Endothelial cell (in vitro differentiated cells): Measurements from ENCODE around the gene PISD. TPM values are rescaled to one million over a fixed set of nuclear protein-coding genes. Genes with fewer than 3 reads are reported as not detected.

Source experiments
- DNase-seq: peaks from one replicate; pipeline ENCODE4 v3.0.0; 2021; ENCODE audit warnings: low spot score
- H3K27ac Mint-ChIP-seq: one replicate; pipeline ENCODE4 v1.8.0; 2021; ENCODE audit warnings: mixed read lengths, inconsistent platforms; ENCODE audit not compliant: unreplicated experiment
- H3K27me3 Mint-ChIP-seq: one replicate; pipeline ENCODE4 v1.8.0; 2021; ENCODE audit warnings: mild to moderate bottlenecking, moderate library complexity, mixed read lengths, inconsistent platforms; ENCODE audit not compliant: unreplicated experiment
- H3K36me3 Mint-ChIP-seq: one replicate; pipeline ENCODE4 v1.8.0; 2021; ENCODE audit warnings: mild to moderate bottlenecking, low read depth, mixed read lengths, inconsistent platforms; ENCODE audit not compliant: unreplicated experiment
- H3K4me1 Mint-ChIP-seq: one replicate; pipeline ENCODE4 v1.8.0; 2021; ENCODE audit warnings: mild to moderate bottlenecking, mixed read lengths, inconsistent platforms; ENCODE audit not compliant: unreplicated experiment
- H3K4me3 Mint-ChIP-seq: one replicate; pipeline ENCODE4 v1.8.0; 2021; ENCODE audit warnings: mild to moderate bottlenecking, mixed read lengths, inconsistent platforms; ENCODE audit not compliant: unreplicated experiment
- H3K9me3 Mint-ChIP-seq: one replicate; pipeline ENCODE4 v1.8.0; 2021; ENCODE audit warnings: mixed read lengths, inconsistent platforms; ENCODE audit not compliant: unreplicated experiment
- CTCF ChIP-seq: fragments of 200-600 bp; sonication (generic); IDR thresholded peaks from one replicate; pipeline ENCODE4 v1.5.0; 2021; ENCODE audit warnings: antibody characterized with exemption; ENCODE audit not compliant: unreplicated experiment
- total RNA-seq: library from RNA; stranded (reverse); fragmentation: NEBNext Ultra II Directional; extraction: Animal tissue kit (Norgen Biotek cat#: 25700); gene quantifications from one replicate; pipeline ENCODE4 v1.2.1, GENCODE V29; 2021; ENCODE audit not compliant: unreplicated experiment

Gene PISD
- total RNA-seq, 1 donor from 2014 or later: 53.0 TPM

- H3K4me3 Mint-ChIP-seq: no peak overlapping the region
- H3K27ac Mint-ChIP-seq: no peak overlapping the region
- TF ChIP-seq CTCF: no peak
- H3K27me3 Mint-ChIP-seq: no peaks in the 10 kb centered on the region
- peaks cover 4% of the 10 kb centered on the region for H3K36me3 Mint-ChIP-seq
- H3K9me3 Mint-ChIP-seq: no peaks in the 10 kb centered on the region
- H3K4me1 Mint-ChIP-seq: no peaks in the 10 kb centered on the region
- no peak for DNase-seq
Measured at GRCh38 chr22:31647066-31647465, 14.9 kb downstream of the PISD start.

- Mint-ChIP-seq H3K27ac (no peak overlapping the region), H3K4me1 (no peaks in the 10 kb centered on the region), H3K9me3 (no peaks in the 10 kb centered on the region), H3K36me3 (peaks cover 4% of the 10 kb centered on the region), H3K4me3 (no peak overlapping the region), H3K27me3 (no peaks in the 10 kb centered on the region)
- no peak for DNase-seq
- no peak for TF ChIP-seq CTCF
Measured at GRCh38 chr22:31646186-31647019, 15.6 kb downstream of the PISD start.

- no peaks in the 10 kb centered on the region for H3K9me3 Mint-ChIP-seq
- no peaks in the 10 kb centered on the region for H3K27me3 Mint-ChIP-seq
- peak overlapping the region; percentile 20 for H3K27ac Mint-ChIP-seq
- H3K36me3 Mint-ChIP-seq: peaks cover 6% of the 10 kb centered on the region
- TF ChIP-seq CTCF: no peak
- no peak for DNase-seq
- H3K4me3 Mint-ChIP-seq: no peak overlapping the region
- H3K4me1 Mint-ChIP-seq: no peaks in the 10 kb centered on the region
Measured at GRCh38 chr22:31639436-31640039, 22.5 kb downstream of the PISD start.

GRCh38 chr22:31637891-31638618, 24.0 kb downstream of the PISD start:
- H3K27me3 Mint-ChIP-seq: no peaks in the 10 kb centered on the region
- no peak overlapping the region for H3K4me3 Mint-ChIP-seq
- DNase-seq: no peak
- H3K36me3 Mint-ChIP-seq: peaks cover 4% of the 10 kb centered on the region
- TF ChIP-seq CTCF: no peak
- no peaks in the 10 kb centered on the region for H3K9me3 Mint-ChIP-seq
- no peak overlapping the region for H3K27ac Mint-ChIP-seq
- peaks cover 3% of the 10 kb centered on the region for H3K4me1 Mint-ChIP-seq
